ELF-1 (cell line): Measurements from ENCODE around the gene SYNDIG1.

Experiments used
- DNase-seq: peaks from one replicate; pipeline ENCODE4 v3.0.0-alpha.2; 2016; ENCODE audit warnings: low read depth, low spot score

The SYNDIG1 gene

DNA sequence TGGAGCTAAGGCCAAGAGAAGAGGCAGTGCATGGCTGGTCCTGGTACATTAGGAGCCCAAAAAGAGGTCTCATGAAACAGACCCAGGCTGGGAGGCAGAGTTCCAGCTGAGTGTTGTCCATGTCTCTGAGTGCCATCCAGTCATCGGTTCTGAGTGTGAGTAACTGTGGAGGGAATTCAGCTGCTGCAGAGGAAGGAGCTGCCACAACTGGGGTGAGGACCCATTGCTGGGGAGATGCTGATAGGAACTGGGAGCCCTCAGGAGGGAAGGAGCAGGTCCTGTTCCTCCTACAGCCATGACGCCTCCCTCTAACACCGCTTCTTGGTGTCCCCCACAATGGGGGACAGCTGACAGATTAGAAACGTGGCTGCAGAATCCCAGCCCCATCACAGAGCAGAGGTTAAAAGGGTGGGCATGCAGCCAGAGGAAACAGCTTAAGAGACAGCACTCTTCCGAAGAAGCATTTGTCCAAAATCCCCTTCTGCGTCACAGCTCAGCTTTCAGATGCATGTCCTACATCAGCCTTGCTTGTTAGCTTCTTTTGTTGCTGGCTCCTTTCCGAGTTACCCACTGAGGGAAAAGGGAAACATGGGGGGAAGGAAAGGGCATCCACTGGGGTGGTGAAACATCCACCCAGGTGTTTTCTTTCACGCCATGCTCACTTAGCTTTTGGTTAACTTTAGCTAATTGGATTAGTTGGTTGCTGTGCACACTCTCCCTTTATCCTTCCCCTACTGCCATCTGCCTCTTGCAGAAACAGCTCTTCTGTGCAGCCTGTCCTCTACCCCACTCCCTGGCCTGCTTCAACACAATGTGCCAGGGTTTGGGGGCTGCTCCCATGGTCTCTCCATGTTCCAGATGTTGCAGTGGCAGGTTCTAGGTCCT lies 239.2 kb downstream of the SYNDIG1 start:
- DNase-seq, result no peak
